Dendritic cell treated with granulocyte-macrophage colony-stimulating factor and Interleukin-4, amounts not matched to agents 40 ng/mL and 50 ng/mL, for 4 days (primary cell): ENCODE data around the gene MIPEP.

Source experiments
- H3K27ac Mint-ChIP-seq: one replicate; pipeline ENCODE4 v1.8.0; 2022; ENCODE audit warnings: mild to moderate bottlenecking, mixed read lengths
- H3K27me3 Mint-ChIP-seq: one replicate; pipeline ENCODE4 v1.8.0; 2022; ENCODE audit warnings: mild to moderate bottlenecking, mixed read lengths
- H3K36me3 Mint-ChIP-seq: one replicate; pipeline ENCODE4 v1.8.0; 2022; ENCODE audit warnings: low read depth, mixed read lengths
- H3K4me1 Mint-ChIP-seq: one replicate; pipeline ENCODE4 v1.8.0; 2022; ENCODE audit warnings: low read depth, mixed read lengths
- H3K4me3 Mint-ChIP-seq: one replicate; pipeline ENCODE4 v1.8.0; 2022; ENCODE audit warnings: mild to moderate bottlenecking, moderate library complexity, mixed read lengths
- H3K9me3 Mint-ChIP-seq: one replicate; pipeline ENCODE4 v1.8.0; 2022; ENCODE audit warnings: mixed read lengths
- intact Hi-C: fragments of 100-400 bp; cut with micrococcal nuclease; formaldehyde crosslinking; loops from one replicate; pipeline ENCODE4 v1.15.0; 2022

Gene MIPEP

DNA sequence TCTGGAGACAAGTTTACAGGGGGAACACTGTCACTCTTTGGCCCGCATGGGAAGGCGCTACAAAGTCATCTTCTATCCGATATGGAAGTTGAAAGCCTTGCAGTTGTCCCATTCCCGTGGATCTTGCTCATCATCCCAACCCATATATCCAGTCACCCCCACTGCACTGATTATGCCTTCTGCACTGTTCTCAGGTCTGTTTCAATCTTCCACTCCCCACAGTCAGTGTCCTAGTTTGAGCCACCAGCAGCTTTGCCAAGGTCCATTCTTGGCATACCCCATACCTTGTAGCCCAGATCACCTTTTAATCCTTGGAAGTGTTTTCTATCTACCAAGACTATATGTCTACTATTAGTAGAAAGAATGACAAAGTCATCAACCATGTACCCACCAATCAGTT lies 88.1 kb downstream of the MIPEP start:
- intact Hi-C loops, result no loop called here
- Mint-ChIP-seq H3K4me1 (no peaks in the 10 kb centered on the region), H3K27me3 (no peaks in the 10 kb centered on the region), H3K9me3 (no peaks in the 10 kb centered on the region), H3K27ac (no peak overlapping the region), H3K4me3 (no peak overlapping the region), H3K36me3 (peaks cover 33% of the 10 kb centered on the region)

DNA sequence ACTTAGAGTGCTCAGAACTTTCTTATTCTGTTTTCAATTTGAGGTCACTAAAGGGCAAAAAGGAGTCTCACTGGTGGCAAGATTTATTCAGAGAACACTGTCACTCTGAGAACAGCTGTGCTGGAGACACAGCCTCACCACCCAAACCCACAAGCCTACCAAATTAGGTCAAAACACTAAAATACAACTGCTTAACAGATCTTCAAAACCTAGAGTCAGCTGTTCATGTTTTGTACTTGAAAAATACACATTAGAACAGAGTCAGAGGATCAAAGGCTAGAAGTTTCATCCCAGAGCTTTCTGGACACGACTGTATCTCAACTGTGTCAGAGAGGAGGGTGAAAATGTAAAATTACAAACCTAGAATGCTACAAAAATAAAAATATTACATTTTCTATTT lies 89.3 kb downstream of the MIPEP start:
- Mint-ChIP-seq H3K4me1 (no peaks in the 10 kb centered on the region), H3K27ac (no peak overlapping the region), H3K27me3 (no peaks in the 10 kb centered on the region), H3K36me3 (peaks cover 26% of the 10 kb centered on the region), H3K4me3 (no peak overlapping the region), H3K9me3 (no peaks in the 10 kb centered on the region)
- intact Hi-C loops, result no loop called here

DNA sequence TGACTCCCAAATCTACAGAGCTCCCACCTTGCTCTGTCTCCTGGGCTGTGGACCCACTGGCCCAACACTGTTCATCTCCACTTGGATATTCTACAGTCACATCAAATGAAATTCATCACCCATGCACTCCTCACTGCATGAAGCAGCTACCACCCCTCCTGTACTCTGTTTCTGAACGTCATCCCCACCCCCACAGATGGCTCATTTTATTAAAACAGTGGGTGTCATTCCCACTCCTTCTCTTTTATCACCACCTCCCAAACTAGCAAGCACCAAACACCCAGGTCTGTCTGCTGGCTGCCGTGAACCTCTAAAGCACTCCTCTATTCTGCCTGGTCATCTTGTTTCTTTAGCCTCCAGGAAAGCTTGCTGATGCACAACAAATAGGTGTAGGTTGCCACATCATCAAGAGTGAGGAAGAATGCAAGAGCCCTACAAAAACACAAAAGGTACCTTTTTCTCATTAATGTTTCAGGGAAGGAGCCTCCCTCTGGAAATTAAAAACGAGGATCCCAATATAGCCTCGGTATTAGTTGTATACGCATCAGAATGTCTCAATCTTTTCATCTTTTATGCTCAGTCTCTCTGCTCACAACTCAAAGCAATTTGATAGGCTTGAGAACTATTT lies 91.8 kb downstream of the MIPEP start:
- H3K4me3 Mint-ChIP-seq, result no peak overlapping the region
- H3K27me3 Mint-ChIP-seq, result no peaks in the 10 kb centered on the region
- no peak overlapping the region for H3K27ac Mint-ChIP-seq
- H3K4me1 Mint-ChIP-seq, result no peaks in the 10 kb centered on the region
- H3K36me3 Mint-ChIP-seq, result peaks cover 17% of the 10 kb centered on the region
- intact Hi-C loops, result no loop called here
- no peaks in the 10 kb centered on the region for H3K9me3 Mint-ChIP-seq

GRCh38 chr13:23796551-23796950 lies 92.6 kb downstream of the MIPEP start:
- H3K27ac Mint-ChIP-seq, result no peak overlapping the region
- no peaks in the 10 kb centered on the region for H3K4me1 Mint-ChIP-seq
- H3K9me3 Mint-ChIP-seq, result no peaks in the 10 kb centered on the region
- no peaks in the 10 kb centered on the region for H3K27me3 Mint-ChIP-seq
- H3K36me3 Mint-ChIP-seq, result peaks cover 14% of the 10 kb centered on the region
- intact Hi-C loops, result no loop called here
- H3K4me3 Mint-ChIP-seq, result no peak overlapping the region

DNA sequence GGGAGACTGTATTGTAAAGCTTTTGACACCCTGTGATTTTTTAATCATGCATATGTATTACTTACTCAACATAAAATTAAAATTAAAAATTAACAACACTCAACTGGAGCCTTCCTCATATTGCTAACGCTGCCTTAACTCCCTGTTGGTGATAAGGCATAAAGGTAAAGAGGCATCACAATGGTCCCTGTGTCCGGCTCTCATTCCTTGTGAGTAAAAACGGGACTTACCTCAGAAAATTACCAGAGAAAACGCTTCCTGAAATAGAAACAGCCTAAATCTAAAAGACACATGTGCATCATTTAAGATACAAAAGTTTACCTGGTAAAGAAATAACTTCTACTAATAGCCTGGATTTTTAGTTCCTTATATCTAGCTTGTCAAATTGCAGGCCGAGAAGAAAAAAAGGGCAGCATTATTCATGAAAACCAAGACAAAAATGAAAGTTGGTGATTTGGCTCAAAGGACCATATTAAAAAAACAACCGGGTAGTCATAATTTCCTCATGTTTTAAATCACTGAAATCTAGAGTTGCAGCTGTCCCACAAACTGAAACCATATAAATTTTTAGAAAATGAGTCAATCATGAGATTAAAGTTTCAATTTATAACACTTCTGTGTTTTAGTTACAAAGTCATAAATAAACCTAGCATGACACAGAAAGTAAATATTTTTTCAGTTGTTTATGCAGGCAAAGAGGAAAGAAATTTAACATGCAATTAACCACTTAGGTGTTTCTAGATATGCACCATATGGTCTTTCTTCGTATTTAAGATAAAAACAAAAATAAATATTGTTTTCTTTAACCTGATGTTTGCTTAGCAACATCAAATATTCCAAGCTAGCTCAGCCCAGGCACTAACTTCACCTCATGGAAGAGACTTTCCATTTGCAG lies 94.7 kb downstream of the MIPEP start:
- H3K4me3 Mint-ChIP-seq, result no peak overlapping the region
- intact Hi-C loops, result no loop called here
- no peaks in the 10 kb centered on the region for H3K9me3 Mint-ChIP-seq
- no peak overlapping the region for H3K27ac Mint-ChIP-seq
- peaks cover 7% of the 10 kb centered on the region for H3K36me3 Mint-ChIP-seq
- H3K4me1 Mint-ChIP-seq, result no peaks in the 10 kb centered on the region
- H3K27me3 Mint-ChIP-seq, result no peaks in the 10 kb centered on the region

DNA sequence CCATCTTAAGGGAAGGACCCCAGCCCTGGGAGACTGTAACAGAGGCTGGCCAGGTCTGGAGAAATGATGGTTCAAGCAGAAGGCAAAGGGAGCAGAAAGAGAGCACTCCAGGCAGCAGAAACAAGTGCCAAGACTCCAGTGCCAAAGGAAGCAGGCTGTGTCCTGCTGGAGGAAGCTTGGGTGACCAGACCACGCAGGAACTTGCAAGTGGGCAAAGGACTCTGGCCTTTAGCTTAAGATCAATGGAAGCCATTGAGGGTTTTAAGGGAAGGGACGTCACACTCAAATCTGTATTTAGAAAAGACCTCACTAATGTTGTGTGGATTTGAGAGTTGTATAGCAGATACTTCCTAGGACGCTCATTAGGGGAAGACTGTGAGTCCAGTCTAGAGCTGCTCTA lies 95.5 kb downstream of the MIPEP start:
- no peak overlapping the region for H3K4me3 Mint-ChIP-seq
- no peaks in the 10 kb centered on the region for H3K27me3 Mint-ChIP-seq
- peaks cover 4% of the 10 kb centered on the region for H3K36me3 Mint-ChIP-seq
- no peaks in the 10 kb centered on the region for H3K9me3 Mint-ChIP-seq
- intact Hi-C loops, result no loop called here
- H3K4me1 Mint-ChIP-seq, result no peaks in the 10 kb centered on the region
- H3K27ac Mint-ChIP-seq, result no peak overlapping the region

- Mint-ChIP-seq H3K4me1 (no peaks in the 10 kb centered on the region), H3K36me3 (no peaks in the 10 kb centered on the region), H3K27ac (no peak overlapping the region), H3K9me3 (no peaks in the 10 kb centered on the region), H3K27me3 (no peaks in the 10 kb centered on the region), H3K4me3 (no peak overlapping the region)
- intact Hi-C loops, result no loop called here
Measured at GRCh38 chr13:23792680-23793079, 96.5 kb downstream of the MIPEP start.

GRCh38 chr13:23790577-23791170 lies 98.5 kb downstream of the MIPEP start:
- H3K27ac Mint-ChIP-seq, result no peak overlapping the region
- H3K27me3 Mint-ChIP-seq, result no peaks in the 10 kb centered on the region
- no peaks in the 10 kb centered on the region for H3K9me3 Mint-ChIP-seq
- H3K36me3 Mint-ChIP-seq, result no peaks in the 10 kb centered on the region
- H3K4me3 Mint-ChIP-seq, result no peak overlapping the region
- H3K4me1 Mint-ChIP-seq, result no peaks in the 10 kb centered on the region
- intact Hi-C loops, result no loop called here

- no peak overlapping the region for H3K27ac Mint-ChIP-seq
- H3K4me1 Mint-ChIP-seq, result no peaks in the 10 kb centered on the region
- intact Hi-C loops, result no loop called here
- H3K4me3 Mint-ChIP-seq, result no peak overlapping the region
- H3K36me3 Mint-ChIP-seq, result no peaks in the 10 kb centered on the region
- H3K9me3 Mint-ChIP-seq, result no peaks in the 10 kb centered on the region
- H3K27me3 Mint-ChIP-seq, result no peaks in the 10 kb centered on the region
Measured at GRCh38 chr13:23789576-23790346, 99.4 kb downstream of the MIPEP start.

GRCh38 chr13:23788459-23788858 lies 100.7 kb downstream of the MIPEP start:
- Mint-ChIP-seq H3K4me3 (no peak overlapping the region), H3K9me3 (no peaks in the 10 kb centered on the region), H3K27me3 (no peaks in the 10 kb centered on the region), H3K27ac (no peak overlapping the region), H3K36me3 (no peaks in the 10 kb centered on the region), H3K4me1 (no peaks in the 10 kb centered on the region)
- intact Hi-C loops, result no loop called here

DNA sequence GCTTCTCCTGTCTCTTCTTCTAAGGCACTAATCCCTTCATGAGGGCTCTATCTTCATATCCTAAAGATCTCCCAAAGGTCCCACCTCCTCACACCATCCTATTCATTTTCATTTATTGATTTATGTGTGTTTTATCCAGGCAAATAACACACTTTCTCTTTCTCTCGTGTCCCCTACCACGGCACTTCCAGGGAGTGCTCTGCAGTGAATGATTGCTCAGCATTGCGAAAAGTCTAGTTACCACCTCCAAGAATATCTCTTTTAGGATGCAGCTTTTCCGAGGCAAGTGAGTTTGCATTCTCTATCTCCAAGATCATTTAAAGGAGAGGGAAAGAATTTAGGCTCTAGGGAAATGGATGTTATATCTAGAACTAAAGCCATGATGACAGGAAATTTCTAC lies 101.7 kb downstream of the MIPEP start:
- Mint-ChIP-seq H3K9me3 (no peaks in the 10 kb centered on the region), H3K4me3 (no peak overlapping the region), H3K27me3 (no peaks in the 10 kb centered on the region), H3K27ac (no peak overlapping the region), H3K4me1 (no peaks in the 10 kb centered on the region), H3K36me3 (no peaks in the 10 kb centered on the region)
- intact Hi-C loops, result no loop called here

- Mint-ChIP-seq H3K9me3 (no peaks in the 10 kb centered on the region), H3K27ac (no peak overlapping the region), H3K4me3 (no peak overlapping the region)
Measured at GRCh38 chr13:23786607-23787006, 102.6 kb downstream of the MIPEP start.

DNA sequence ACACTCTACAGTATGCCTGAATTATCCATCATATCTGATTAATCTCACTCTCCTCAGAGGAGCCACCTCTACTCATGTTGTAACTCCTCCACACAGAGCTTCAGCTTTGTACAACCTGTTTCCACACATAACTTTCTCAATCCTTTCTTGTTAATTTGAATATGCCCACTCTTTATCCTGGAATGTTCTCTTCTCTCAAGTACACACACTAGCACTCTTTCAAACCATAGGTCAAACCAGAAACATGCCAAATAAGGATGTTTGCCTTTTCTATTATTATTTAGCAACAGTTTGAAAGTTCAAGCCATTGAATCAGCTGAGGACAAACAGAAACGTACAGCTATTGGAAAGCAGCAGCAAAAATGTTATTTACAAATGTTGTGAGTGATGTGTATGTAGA lies 110.3 kb downstream of the MIPEP start:
- Mint-ChIP-seq H3K27ac (no peak overlapping the region), H3K36me3 (no peaks in the 10 kb centered on the region), H3K4me1 (no peaks in the 10 kb centered on the region), H3K9me3 (no peaks in the 10 kb centered on the region), H3K4me3 (no peak overlapping the region), H3K27me3 (no peaks in the 10 kb centered on the region)
- intact Hi-C loops, result no loop called here

More at GRCh38 chr13:23786607-23787006, 102.6 kb downstream of the MIPEP start:
- intact Hi-C loops, result no loop called here
- H3K4me1 Mint-ChIP-seq, result no peaks in the 10 kb centered on the region
- no peaks in the 10 kb centered on the region for H3K36me3 Mint-ChIP-seq
- no peaks in the 10 kb centered on the region for H3K27me3 Mint-ChIP-seq
